GM23248 (cell line): ENCODE results near the gene FHOD1.

Experiments used
- EZH2 ChIP-seq: fragments of 200-600 bp; sonication (generic); IDR thresholded peaks from 2 replicates; pipeline ENCODE4 v1.6.1; 2018; ENCODE audit warnings: antibody characterized with exemption, mild to moderate bottlenecking; ENCODE audit not compliant: insufficient read depth, poor library complexity, severe bottlenecking
- EZH2phosphoT487 ChIP-seq: fragments of 200-600 bp; sonication (generic); IDR thresholded peaks from 2 replicates; pipeline ENCODE4 v1.6.1; 2018; ENCODE audit warnings: antibody characterized with exemption, moderate library complexity, mild to moderate bottlenecking, low read depth; ENCODE audit not compliant: insufficient read depth

GRCh38 chr16:67233596-67233995 lies 13.7 kb downstream of the FHOD1 start:
- no peak for TF ChIP-seq EZH2
- no peak for TF ChIP-seq EZH2phosphoT487
